Airway epithelial cell (primary cell): ENCODE measurements around the gene PDILT. TPM values are rescaled to one million over a fixed set of nuclear protein-coding genes. Genes with fewer than 3 reads are reported as not detected.

ENCODE experiments used
- total RNA-seq: library from RNA; depleted of rRNA; stranded (reverse); fragments of >200 nt; gene quantifications from 2 replicates; pipeline ENCODE4 v1.2.3, GENCODE V29; 2015

Gene PDILT
- total RNA-seq: not detected in 2 replicates

GRCh38 chr16:20404637-20405036, at the start of gene PDILT:
PDILT (minus strand) TSS chr16:20404737; CDS start chr16:20399300, 5,437 bp downstream.

GRCh38 chr16:20451364-20451763, 46.8 kb upstream of the PDILT start, which contains the start of gene ACSM2A:
ACSM2A (plus strand) TSS chr16:20451521; CDS start chr16:20460115, 8,594 bp downstream.

GRCh38 chr16:20409398-20410120, 5.0 kb upstream of the PDILT start, which contains the start of gene ACSM5:
ACSM5 (plus strand) TSS chr16:20409534; CDS start chr16:20411485, 1,951 bp downstream.

GRCh38 chr16:20352615-20353014, 51.9 kb downstream of the PDILT start, which contains the start of gene UMOD:
UMOD (minus strand) TSS chr16:20352715; CDS start chr16:20350737, 1,978 bp downstream.

GRCh38 chr16:20327444-20328041, 77.0 kb downstream of the PDILT start, which contains the start of gene GP2:
GP2 (minus strand) TSS chr16:20327513; CDS start chr16:20326431, 1,082 bp downstream.

Other genes with a start within 250 kb of the PDILT start
- gene GP2, start 77.2 kb downstream of the PDILT start, total RNA-seq: not detected in 2 replicates
- not detected in 2 replicates for gene UMOD, start 52.0 kb downstream of the PDILT start, total RNA-seq
- gene ACSM5, start 4.8 kb upstream of the PDILT start, total RNA-seq: not detected in 2 replicates
- gene ACSM2A, start 46.8 kb upstream of the PDILT start, total RNA-seq: not detected in 2 replicates
- not detected in 2 replicates for gene ACSM2B, start 171.6 kb upstream of the PDILT start, total RNA-seq